Left lung (tissue), 10 donors: Measurements from ENCODE around the gene COMMD2. TPM values are rescaled to one million over a fixed set of nuclear protein-coding genes. Genes with fewer than 3 reads are reported as not detected.

Source experiments
- ATAC-seq: fragments of 200-7000 bp; cut with Tn5 transposase; one replicate; pipeline ENCODE4 v1.9.1; 2020; ENCODE audit warnings: moderate library complexity
- DNase-seq, 4 donors: peaks; one replicate each; pipeline ENCODE4 v3.0.0-alpha.2; 2013 to 2020
- H3K27ac ChIP-seq, 2 donors: fragments of 200-600 bp; sonication (generic) in 1 of 2; one replicate each; pipeline versions ENCODE4 v1.5.0 to v1.8.0; 2020 to 2021
- H3K27me3 ChIP-seq, 2 donors: fragments of 200-600 bp; sonication (generic) in 1 of 2; one replicate each; pipeline versions ENCODE4 v1.5.0 to v1.8.0; 2020 to 2021
- H3K36me3 ChIP-seq, 2 donors: fragments of 200-600 bp; sonication (generic) in 1 of 2; one replicate each; pipeline versions ENCODE4 v1.5.0 to v1.8.0; 2020 to 2021
- H3K4me1 ChIP-seq, 2 donors: fragments of 200-600 bp; one replicate each; pipeline ENCODE4 v1.8.0; 2021
- H3K4me3 ChIP-seq, 2 donors: fragments of 200-600 bp; sonication (generic) in 1 of 2; one replicate each; pipeline versions ENCODE4 v1.5.0 to v1.8.0; 2020 to 2021; ENCODE audit warnings: mild to moderate bottlenecking in 1 of 2
- H3K9me3 ChIP-seq, 2 donors: fragments of 200-600 bp; sonication (generic) in 1 of 2; one replicate each; pipeline versions ENCODE4 v1.5.0 to v1.8.0; 2020 to 2021
- intact Hi-C, 2 donors: fragments of 100-400 bp; cut with DNase I; formaldehyde crosslinking; loops; one replicate each; pipeline versions ENCODE4 v1.11.2 to v1.14.2; 2022
- polyA plus RNA-seq, 6 donors: library from polyadenylated mRNA; unstranded; fragments of 120-200 nt; gene quantifications; one replicate each; pipeline ENCODE4 v1.2.1, GENCODE V29; 2013; ENCODE audit not compliant: insufficient read length in 6 of 6
- total RNA-seq, 2 donors: library from RNA; stranded (reverse); fragmentation: NEBNext Ultra II Directional; extraction: Animal tissue kit (Norgen Biotek cat#: 25700); gene quantifications; one replicate each; pipeline ENCODE4 v1.2.1, GENCODE V29; 2021
- TF ChIP-seq, protein P1 (sequence below), 2 donors: fragments of 200-600 bp; sonication (generic) in 1 of 2; IDR thresholded peaks; one replicate each; pipeline versions ENCODE4 v1.5.0 to v1.8.0; 2021; ENCODE audit warnings: antibody characterized with exemption in 2 of 2
- donor health status: DM: no; HTN: yes; CAD: no.
- donor health status: DM: no; HTN: no; CAD: no.

Gene COMMD2
- total and polyA plus RNA-seq, 8 donors, result 43.1 to 63.8 (median 57.2) TPM

GRCh38 chr3:149796026-149796425 is 43.7 kb upstream of the COMMD2 start:
- no peak overlapping the region for H3K4me3 ChIP-seq
- DNase-seq (no peak), ATAC-seq (no peak)
- H3K27ac ChIP-seq, result no peak overlapping the region
- TF ChIP-seq, protein P1, sequence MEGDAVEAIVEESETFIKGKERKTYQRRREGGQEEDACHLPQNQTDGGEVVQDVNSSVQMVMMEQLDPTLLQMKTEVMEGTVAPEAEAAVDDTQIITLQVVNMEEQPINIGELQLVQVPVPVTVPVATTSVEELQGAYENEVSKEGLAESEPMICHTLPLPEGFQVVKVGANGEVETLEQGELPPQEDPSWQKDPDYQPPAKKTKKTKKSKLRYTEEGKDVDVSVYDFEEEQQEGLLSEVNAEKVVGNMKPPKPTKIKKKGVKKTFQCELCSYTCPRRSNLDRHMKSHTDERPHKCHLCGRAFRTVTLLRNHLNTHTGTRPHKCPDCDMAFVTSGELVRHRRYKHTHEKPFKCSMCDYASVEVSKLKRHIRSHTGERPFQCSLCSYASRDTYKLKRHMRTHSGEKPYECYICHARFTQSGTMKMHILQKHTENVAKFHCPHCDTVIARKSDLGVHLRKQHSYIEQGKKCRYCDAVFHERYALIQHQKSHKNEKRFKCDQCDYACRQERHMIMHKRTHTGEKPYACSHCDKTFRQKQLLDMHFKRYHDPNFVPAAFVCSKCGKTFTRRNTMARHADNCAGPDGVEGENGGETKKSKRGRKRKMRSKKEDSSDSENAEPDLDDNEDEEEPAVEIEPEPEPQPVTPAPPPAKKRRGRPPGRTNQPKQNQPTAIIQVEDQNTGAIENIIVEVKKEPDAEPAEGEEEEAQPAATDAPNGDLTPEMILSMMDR (IDR thresholded peaks at IDR 0.05), result no peak
- H3K4me1 ChIP-seq, result no peaks in the 10 kb centered on the region
- no peaks in the 10 kb centered on the region for H3K27me3 ChIP-seq
- intact Hi-C loops, result no loop called here
- no peaks in the 10 kb centered on the region for H3K36me3 ChIP-seq
- H3K9me3 ChIP-seq, result no peaks in the 10 kb centered on the region

- ATAC-seq, result no peak
- Histone ChIP-seq H3K4me1 (no peaks in the 10 kb centered on the region), H3K4me3 (no peak within 1 kb of the TSS), H3K27ac (no peak within 1 kb of the TSS), H3K9me3 (no peaks in the 10 kb centered on the region), H3K36me3 (no peaks in the 10 kb centered on the region), H3K27me3 (no peaks in the 10 kb centered on the region)
- TF ChIP-seq, protein P1 (IDR thresholded peaks at IDR 0.05), result no peak
- no peak for DNase-seq
- intact Hi-C loops, result no loop called here
These were observed 40.4 kb upstream of the COMMD2 start, which contains the start of gene ANKUB1 for GRCh38 chr3:149792452-149793270. Gene ANKUB1 (minus strand): TSS chr3:149792554. CDS start chr3:149792366, 188 bp downstream.

DNA sequence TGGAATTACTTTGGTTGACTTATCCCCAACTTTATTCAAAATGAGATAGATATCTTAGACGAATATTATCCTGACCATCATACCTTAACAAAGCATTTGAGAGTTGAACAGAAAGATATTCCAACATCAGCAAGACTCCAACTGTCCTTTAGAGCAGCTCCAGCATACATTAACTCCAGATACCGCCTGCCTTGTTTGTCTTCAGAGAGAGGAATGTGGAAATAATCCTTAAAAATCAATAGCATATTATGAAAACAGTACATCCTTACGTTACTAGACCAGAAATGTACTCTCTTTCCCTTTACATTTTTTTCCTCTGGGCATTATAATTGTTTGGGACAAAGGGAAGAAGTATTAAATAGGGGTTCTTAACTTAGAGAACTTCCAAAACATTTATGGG is 38.4 kb upstream of the COMMD2 start:
- Histone ChIP-seq H3K27ac (no peak overlapping the region), H3K4me1 (no peaks in the 10 kb centered on the region), H3K9me3 (no peaks in the 10 kb centered on the region), H3K36me3 (no peaks in the 10 kb centered on the region), H3K4me3 (no peak overlapping the region), H3K27me3 (no peaks in the 10 kb centered on the region)
- intact Hi-C loops, result no loop called here
- ATAC-seq (no peak), DNase-seq (no peak)
- TF ChIP-seq, protein P1 (IDR thresholded peaks at IDR 0.05), result no peak

DNA sequence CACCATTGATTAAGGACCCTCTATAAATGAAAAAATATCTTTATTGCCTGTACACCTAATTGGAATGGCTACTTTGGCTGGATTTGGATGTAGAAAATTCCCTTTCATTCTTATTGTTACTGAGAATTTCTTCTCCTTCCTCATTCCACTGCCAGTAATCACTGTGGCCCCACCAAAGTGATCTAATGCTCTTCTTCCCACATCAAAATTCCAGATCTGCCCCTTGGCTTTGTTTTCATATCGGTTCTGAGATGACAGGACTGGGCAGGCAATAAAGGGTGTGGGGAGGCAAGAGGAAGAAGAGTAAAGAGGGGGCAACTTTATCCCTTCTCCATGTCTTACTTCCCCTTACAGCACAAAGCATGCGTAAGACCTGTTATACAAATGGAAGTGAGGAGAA is 38.0 kb upstream of the COMMD2 start:
- Histone ChIP-seq H3K4me1 (no peaks in the 10 kb centered on the region), H3K4me3 (no peak overlapping the region), H3K27ac (no peak overlapping the region), H3K36me3 (no peaks in the 10 kb centered on the region), H3K9me3 (no peaks in the 10 kb centered on the region), H3K27me3 (no peaks in the 10 kb centered on the region)
- intact Hi-C loops, result no loop called here
- DNase-seq (no peak), ATAC-seq (no peak)
- TF ChIP-seq, protein P1 (IDR thresholded peaks at IDR 0.05), result no peak

DNA sequence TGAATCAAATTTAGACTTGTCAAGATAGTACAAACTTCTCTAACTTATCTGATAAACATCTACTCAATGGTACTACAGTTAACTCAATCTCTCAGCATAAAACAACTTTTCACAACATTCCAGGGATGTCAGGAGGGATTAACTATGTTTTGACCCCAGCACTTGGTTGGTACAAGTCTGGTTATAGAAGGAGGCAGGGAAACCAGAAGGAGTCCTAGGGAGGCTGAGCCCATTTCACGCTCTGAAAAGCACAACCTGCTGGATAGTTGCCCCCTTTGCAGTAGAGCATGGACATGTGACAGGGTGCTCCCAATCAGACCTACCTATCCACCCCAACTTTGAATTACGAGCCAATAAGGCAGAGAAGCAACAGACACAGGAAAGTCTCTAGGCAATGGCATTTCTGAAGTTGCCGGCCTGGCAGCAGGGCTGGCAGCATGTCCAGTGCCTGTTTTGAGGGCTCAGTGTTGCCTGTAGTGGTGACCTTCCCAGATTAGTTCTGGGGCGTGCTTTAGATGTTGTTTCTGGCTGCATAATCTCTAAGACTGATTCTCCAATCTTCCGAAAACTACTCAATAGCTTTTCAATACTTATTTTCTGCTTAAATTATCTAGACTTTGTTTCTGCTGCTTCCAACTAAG is 31.9 kb upstream of the COMMD2 start:
- intact Hi-C loops, result no loop called here
- TF ChIP-seq, protein P1 (IDR thresholded peaks at IDR 0.05), result no peak
- Histone ChIP-seq H3K27ac (peak overlapping the region in 1 of 2 donors; percentile 11), H3K4me1 (no peaks in the 10 kb centered on the region), H3K36me3 (no peaks in the 10 kb centered on the region), H3K9me3 (no peaks in the 10 kb centered on the region), H3K4me3 (no peak overlapping the region), H3K27me3 (no peaks in the 10 kb centered on the region)
- peak; percentile 23 for ATAC-seq
- DNase-seq, result no peak
